Muscle of leg (tissue), 11 donors: ENCODE measurements around the gene XDH. TPM values are rescaled to one million over a fixed set of nuclear protein-coding genes. Genes with fewer than 3 reads are reported as not detected.
A peak's percentile ranks its signal among the peaks of the same experiment; 100 is the strongest.

ENCODE experiments used
- DNase-seq: peaks from one replicate; pipeline ENCODE4 v3.0.0; 2013
- H3K27ac ChIP-seq: one replicate; pipeline ENCODE4 v1.5.1; 2013; ENCODE audit warnings: mild to moderate bottlenecking, low read length, control low read depth
- H3K27me3 ChIP-seq: one replicate; pipeline ENCODE4 v1.6.1; 2013; ENCODE audit warnings: low read length; ENCODE audit not compliant: control insufficient read depth, insufficient read depth
- H3K36me3 ChIP-seq: one replicate; pipeline ENCODE4 v1.6.1; 2013; ENCODE audit warnings: low read length; ENCODE audit not compliant: control insufficient read depth, insufficient read depth
- H3K4me1 ChIP-seq: one replicate; pipeline ENCODE4 v1.6.1; 2013; ENCODE audit warnings: low read length; ENCODE audit not compliant: control insufficient read depth, insufficient read depth
- H3K4me3 ChIP-seq: one replicate; pipeline ENCODE4 v1.5.1; 2013; ENCODE audit warnings: low read length, control low read depth
- H3K9me3 ChIP-seq: replicated peaks from 2 replicates; pipeline ENCODE4 v1.6.1; 2013; ENCODE audit warnings: low read depth, low read length; ENCODE audit not compliant: control insufficient read depth
- WGBS: methylation state at CpG from one replicate; pipeline ENCODE4 v1.1.5; 2013; ENCODE audit warnings: missing lambda C conversion rate; ENCODE audit not compliant: insufficient coverage; 5-methylcytosine and 5-hydroxymethylcytosine counted together
- polyA plus RNA-seq, 8 donors: library from polyadenylated mRNA; unstranded; fragments of 120-200 nt; gene quantifications; one replicate each; pipeline versions ENCODE4 v1.2.1 to v1.2.3, GENCODE V29; 2013; ENCODE audit warnings: inconsistent platforms in 1 of 8, low replicate concordance in 1 of 8; ENCODE audit not compliant: insufficient read length in 8 of 8, insufficient read depth in 1 of 8
- total RNA-seq: library from RNA; stranded (reverse); fragments of 120-200 nt; gene quantifications from one replicate; pipeline ENCODE4 v1.2.4, GENCODE V29; 2013

XDH gene
- total and polyA plus RNA-seq, 9 donors = under 0.01 to 5.5 (median 0.06) TPM; not detected in 3

- no peak overlapping the region for H3K4me3 ChIP-seq
- no peaks in the 10 kb centered on the region for H3K36me3 ChIP-seq
- H3K4me1 ChIP-seq = peaks cover 20% of the 10 kb centered on the region
- WGBS = 37% methylated on average over 4 of the region's 6 CpGs
- DNase-seq = peak; percentile 61
- H3K27ac ChIP-seq = peak overlapping the region; percentile 3
- no peaks in the 10 kb centered on the region for H3K9me3 ChIP-seq
- no peaks in the 10 kb centered on the region for H3K27me3 ChIP-seq
These were observed 95.0 kb downstream of the XDH start for GRCh38 chr2:31319406-31320175.

GRCh38 chr2:31318361-31319336 is 95.9 kb downstream of the XDH start:
- Histone ChIP-seq H3K27ac (peak overlapping the region; percentile 42), H3K36me3 (no peaks in the 10 kb centered on the region), H3K27me3 (no peaks in the 10 kb centered on the region), H3K9me3 (no peaks in the 10 kb centered on the region), H3K4me3 (no peak overlapping the region), H3K4me1 (peaks cover 20% of the 10 kb centered on the region)
- peak; percentile 45 for DNase-seq
- WGBS = 36% methylated on average over 6 of the region's 11 CpGs

- Histone ChIP-seq H3K27me3 (no peaks in the 10 kb centered on the region), H3K4me1 (peaks cover 18% of the 10 kb centered on the region), H3K27ac (no peak overlapping the region), H3K4me3 (no peak overlapping the region), H3K36me3 (no peaks in the 10 kb centered on the region), H3K9me3 (no peaks in the 10 kb centered on the region)
- DNase-seq = no peak
- 62% methylated on average over 3 of the region's 3 CpGs for WGBS
These were observed 97.1 kb downstream of the XDH start for GRCh38 chr2:31317396-31317795.

GRCh38 chr2:31314761-31315160 is 99.8 kb downstream of the XDH start:
- peaks cover 10% of the 10 kb centered on the region for H3K4me1 ChIP-seq
- H3K27me3 ChIP-seq = no peaks in the 10 kb centered on the region
- no peak overlapping the region for H3K4me3 ChIP-seq
- peaks cover 1% of the 10 kb centered on the region for H3K9me3 ChIP-seq
- no peak for DNase-seq
- H3K27ac ChIP-seq = no peak overlapping the region
- no peaks in the 10 kb centered on the region for H3K36me3 ChIP-seq
- WGBS = no CpG with 5 or more reads among the region's 2 CpGs

- no peak overlapping the region for H3K27ac ChIP-seq
- 80% methylated on average over 1 of the region's 3 CpGs for WGBS
- no peak for DNase-seq
These were observed 101.6 kb downstream of the XDH start for GRCh38 chr2:31312898-31313297.

GRCh38 chr2:31304816-31305215 is 109.7 kb downstream of the XDH start:
- Histone ChIP-seq H3K4me3 (no peak overlapping the region), H3K36me3 (no peaks in the 10 kb centered on the region), H3K9me3 (peaks cover 2% of the 10 kb centered on the region), H3K4me1 (peaks cover 10% of the 10 kb centered on the region), H3K27me3 (no peaks in the 10 kb centered on the region), H3K27ac (no peak overlapping the region)
- DNase-seq = no peak
- no CpG with 5 or more reads among the region's 2 CpGs for WGBS

More at GRCh38 chr2:31312898-31313297, 101.6 kb downstream of the XDH start:
- no peaks in the 10 kb centered on the region for H3K27me3 ChIP-seq
- peaks cover 3% of the 10 kb centered on the region for H3K9me3 ChIP-seq
- H3K4me1 ChIP-seq = no peaks in the 10 kb centered on the region
- no peak overlapping the region for H3K4me3 ChIP-seq
- H3K36me3 ChIP-seq = no peaks in the 10 kb centered on the region

GRCh38 chr2:31302940-31303563 is 111.5 kb downstream of the XDH start:
- Histone ChIP-seq H3K4me3 (no peak overlapping the region), H3K4me1 (peaks cover 10% of the 10 kb centered on the region), H3K27ac (no peak overlapping the region), H3K9me3 (no peaks in the 10 kb centered on the region), H3K36me3 (no peaks in the 10 kb centered on the region), H3K27me3 (no peaks in the 10 kb centered on the region)
- WGBS = 36% methylated on average over 6 of the region's 9 CpGs
- peak; percentile 69 for DNase-seq

- Histone ChIP-seq H3K27me3 (no peaks in the 10 kb centered on the region), H3K36me3 (no peaks in the 10 kb centered on the region), H3K4me1 (peaks cover 19% of the 10 kb centered on the region), H3K9me3 (no peaks in the 10 kb centered on the region), H3K4me3 (no peak overlapping the region), H3K27ac (no peak overlapping the region)
- DNase-seq = no peak
These were observed 114.2 kb downstream of the XDH start for GRCh38 chr2:31300309-31300708.

- H3K36me3 ChIP-seq = no peaks in the 10 kb centered on the region
- H3K4me3 ChIP-seq = no peak overlapping the region
- no peak overlapping the region for H3K27ac ChIP-seq
- DNase-seq = no peak
- no peaks in the 10 kb centered on the region for H3K27me3 ChIP-seq
- peaks cover 19% of the 10 kb centered on the region for H3K4me1 ChIP-seq
- WGBS = no CpG with 5 or more reads among the region's 4 CpGs
- no peaks in the 10 kb centered on the region for H3K9me3 ChIP-seq
These were observed 115.0 kb downstream of the XDH start for GRCh38 chr2:31299547-31299946.

GRCh38 chr2:31297751-31298150 is 116.8 kb downstream of the XDH start:
- H3K4me1 ChIP-seq = peaks cover 9% of the 10 kb centered on the region
- H3K9me3 ChIP-seq = no peaks in the 10 kb centered on the region
- 17% methylated on average over 1 of the region's 1 CpG for WGBS

More at GRCh38 chr2:31297751-31298150, 116.8 kb downstream of the XDH start:
- no peak for DNase-seq
- Histone ChIP-seq H3K4me3 (no peak overlapping the region), H3K36me3 (no peaks in the 10 kb centered on the region), H3K27me3 (no peaks in the 10 kb centered on the region), H3K27ac (no peak overlapping the region)
